Measurements from ENCODE around the gene PLAC1. TPM values are rescaled to one million over a fixed set of nuclear protein-coding genes. Genes with fewer than 3 reads are reported as not detected.

Gene PLAC1
- total and polyA plus RNA-seq, 2 of the 13 experiments (the other 11 are each of a cell fraction or from before 2014, with no cell fraction given) = 0.40 to 2.7 TPM

DNA sequence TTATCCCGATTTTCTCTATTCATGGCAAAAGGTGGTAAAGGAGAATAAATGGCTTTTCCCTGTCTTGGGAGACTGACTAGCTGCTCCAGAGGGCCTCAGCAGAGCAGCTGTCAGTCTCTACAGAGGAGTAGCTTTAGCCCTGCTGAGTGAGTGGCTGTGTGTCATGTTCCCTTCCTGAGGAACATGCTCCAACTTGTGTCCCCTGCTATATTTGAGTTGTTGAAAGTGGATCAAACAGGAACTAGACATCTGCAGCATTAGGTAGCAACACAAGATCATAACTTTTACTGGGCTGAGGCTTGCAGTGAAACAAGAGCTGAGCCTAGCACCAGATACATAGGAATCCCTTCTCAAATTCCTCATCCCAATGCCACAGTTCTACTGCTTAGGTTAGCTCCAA, 26.7 kb upstream of the PLAC1 start:
- ATAC-seq (no peak), FAIRE-seq (no peak), DNase-seq (ENCODE audit: low spot score) (no peak)
- Histone ChIP-seq H3K79me2 (ENCODE audit: insufficient read depth, low read length) (no peaks in the 10 kb centered on the region), H3K9me3 (ENCODE audit: low read length) (no peaks in the 10 kb centered on the region), H3K4me3 (replicated peaks in 1 of 3; ENCODE audit: insufficient read depth in 1 of 3, low read depth in 2 of 3, low read length in 3 of 3) (no peak overlapping the region), H3K4me2 (ENCODE audit: low read depth, low read length) (no peak overlapping the region), H2AFZ (ENCODE audit: low read length) (no peak overlapping the region), H3K27ac (ENCODE audit: extremely low read length, insufficient read depth, low read length) (no peak overlapping the region), H3K27me3 (ENCODE audit: control insufficient read depth in 1 of 2, insufficient read depth in 2 of 2, low read length in 2 of 2) (no peaks in the 10 kb centered on the region; a peak in 1 of 5 replicates), H3K9ac (ENCODE audit: insufficient read depth, low read depth, low read length) (no peak overlapping the region), H3K36me3 (replicated peaks in 1 of 2; ENCODE audit: control insufficient read depth in 1 of 2, insufficient read depth in 2 of 2, low read length in 2 of 2) (no peaks in the 10 kb centered on the region), H4K20me1 (ENCODE audit: insufficient read depth, low read length) (no peaks in the 10 kb centered on the region), H3K4me1 (ENCODE audit: insufficient read depth, low read length) (no peaks in the 10 kb centered on the region)
- BruUV-seq (replicated peaks) = no TSS peak
- POLR2A ChIA-PET = no interaction called here
- in situ Hi-C loops (cut with HindIII; ENCODE audit: extremely low pct_ligation_motif_present, low pct_unique_long_range_greater_than_20kb) (no loop called here), intact Hi-C loops (cut with micrococcal nuclease; ENCODE audit: unreplicated experiment) (no loop called here)
- CTCF ChIA-PET (ENCODE audit: low intra/inter-chr PET ratio, low total read pairs) = no interaction called here
- no CpG with 5 or more reads among the region's 1 CpG for WGBS (ENCODE audit: low lambda C conversion rate)
- TF ChIP-seq, protein P1, sequence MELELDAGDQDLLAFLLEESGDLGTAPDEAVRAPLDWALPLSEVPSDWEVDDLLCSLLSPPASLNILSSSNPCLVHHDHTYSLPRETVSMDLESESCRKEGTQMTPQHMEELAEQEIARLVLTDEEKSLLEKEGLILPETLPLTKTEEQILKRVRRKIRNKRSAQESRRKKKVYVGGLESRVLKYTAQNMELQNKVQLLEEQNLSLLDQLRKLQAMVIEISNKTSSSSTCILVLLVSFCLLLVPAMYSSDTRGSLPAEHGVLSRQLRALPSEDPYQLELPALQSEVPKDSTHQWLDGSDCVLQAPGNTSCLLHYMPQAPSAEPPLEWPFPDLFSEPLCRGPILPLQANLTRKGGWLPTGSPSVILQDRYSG (CRISPR knock-in tag; IDR thresholded peaks at IDR 0.05) = no peak
- TF ChIP-seq, protein P2, sequence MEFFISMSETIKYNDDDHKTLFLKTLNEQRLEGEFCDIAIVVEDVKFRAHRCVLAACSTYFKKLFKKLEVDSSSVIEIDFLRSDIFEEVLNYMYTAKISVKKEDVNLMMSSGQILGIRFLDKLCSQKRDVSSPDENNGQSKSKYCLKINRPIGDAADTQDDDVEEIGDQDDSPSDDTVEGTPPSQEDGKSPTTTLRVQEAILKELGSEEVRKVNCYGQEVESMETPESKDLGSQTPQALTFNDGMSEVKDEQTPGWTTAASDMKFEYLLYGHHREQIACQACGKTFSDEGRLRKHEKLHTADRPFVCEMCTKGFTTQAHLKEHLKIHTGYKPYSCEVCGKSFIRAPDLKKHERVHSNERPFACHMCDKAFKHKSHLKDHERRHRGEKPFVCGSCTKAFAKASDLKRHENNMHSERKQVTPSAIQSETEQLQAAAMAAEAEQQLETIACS (CRISPR knock-in tag; IDR thresholded peaks at IDR 0.05) = no peak
- TF ChIP-seq, protein P3, sequence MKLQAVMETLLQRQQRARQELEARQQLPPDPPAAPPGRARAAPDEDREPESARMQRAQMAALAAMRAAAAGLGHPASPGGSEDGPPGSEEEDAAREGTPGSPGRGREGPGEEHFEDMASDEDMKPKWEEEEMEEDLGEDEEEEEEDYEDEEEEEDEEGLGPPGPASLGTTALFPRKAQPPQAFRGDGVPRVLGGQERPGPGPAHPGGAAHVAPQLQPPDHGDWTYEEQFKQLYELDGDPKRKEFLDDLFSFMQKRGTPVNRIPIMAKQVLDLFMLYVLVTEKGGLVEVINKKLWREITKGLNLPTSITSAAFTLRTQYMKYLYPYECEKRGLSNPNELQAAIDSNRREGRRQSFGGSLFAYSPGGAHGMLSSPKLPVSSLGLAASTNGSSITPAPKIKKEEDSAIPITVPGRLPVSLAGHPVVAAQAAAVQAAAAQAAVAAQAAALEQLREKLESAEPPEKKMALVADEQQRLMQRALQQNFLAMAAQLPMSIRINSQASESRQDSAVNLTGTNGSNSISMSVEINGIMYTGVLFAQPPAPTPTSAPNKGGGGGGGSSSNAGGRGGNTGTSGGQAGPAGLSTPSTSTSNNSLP (IDR thresholded peaks at IDR 0.05; ENCODE audit: low read depth, low read length) = no peak
- TF ChIP-seq GPN1 (CRISPR knock-in tag; IDR thresholded peaks at IDR 0.05; ENCODE audit: borderline replicate concordance) (no peak), ZFP90 (CRISPR knock-in tag; IDR thresholded peaks at IDR 0.05; ENCODE audit: borderline replicate concordance) (no peak), CAMTA2 (CRISPR knock-in tag; IDR thresholded peaks at IDR 0.05; ENCODE audit: borderline replicate concordance) (no peak), SRSF1 (optimal IDR thresholded peaks at IDR 0.05; ENCODE audit: low read depth, low read length) (no peak), ZBTB20 (CRISPR knock-in tag; IDR thresholded peaks at IDR 0.05; ENCODE audit: borderline replicate concordance, low read depth) (no peak), AKNA (CRISPR knock-in tag; IDR thresholded peaks at IDR 0.05; ENCODE audit: borderline replicate concordance) (no peak)
- TF ChIP-seq, protein P4, sequence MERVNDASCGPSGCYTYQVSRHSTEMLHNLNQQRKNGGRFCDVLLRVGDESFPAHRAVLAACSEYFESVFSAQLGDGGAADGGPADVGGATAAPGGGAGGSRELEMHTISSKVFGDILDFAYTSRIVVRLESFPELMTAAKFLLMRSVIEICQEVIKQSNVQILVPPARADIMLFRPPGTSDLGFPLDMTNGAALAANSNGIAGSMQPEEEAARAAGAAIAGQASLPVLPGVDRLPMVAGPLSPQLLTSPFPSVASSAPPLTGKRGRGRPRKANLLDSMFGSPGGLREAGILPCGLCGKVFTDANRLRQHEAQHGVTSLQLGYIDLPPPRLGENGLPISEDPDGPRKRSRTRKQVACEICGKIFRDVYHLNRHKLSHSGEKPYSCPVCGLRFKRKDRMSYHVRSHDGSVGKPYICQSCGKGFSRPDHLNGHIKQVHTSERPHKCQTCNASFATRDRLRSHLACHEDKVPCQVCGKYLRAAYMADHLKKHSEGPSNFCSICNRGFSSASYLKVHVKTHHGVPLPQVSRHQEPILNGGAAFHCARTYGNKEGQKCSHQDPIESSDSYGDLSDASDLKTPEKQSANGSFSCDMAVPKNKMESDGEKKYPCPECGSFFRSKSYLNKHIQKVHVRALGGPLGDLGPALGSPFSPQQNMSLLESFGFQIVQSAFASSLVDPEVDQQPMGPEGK (CRISPR knock-in tag; IDR thresholded peaks at IDR 0.05) = no peak
- TF ChIP-seq, protein P5, sequence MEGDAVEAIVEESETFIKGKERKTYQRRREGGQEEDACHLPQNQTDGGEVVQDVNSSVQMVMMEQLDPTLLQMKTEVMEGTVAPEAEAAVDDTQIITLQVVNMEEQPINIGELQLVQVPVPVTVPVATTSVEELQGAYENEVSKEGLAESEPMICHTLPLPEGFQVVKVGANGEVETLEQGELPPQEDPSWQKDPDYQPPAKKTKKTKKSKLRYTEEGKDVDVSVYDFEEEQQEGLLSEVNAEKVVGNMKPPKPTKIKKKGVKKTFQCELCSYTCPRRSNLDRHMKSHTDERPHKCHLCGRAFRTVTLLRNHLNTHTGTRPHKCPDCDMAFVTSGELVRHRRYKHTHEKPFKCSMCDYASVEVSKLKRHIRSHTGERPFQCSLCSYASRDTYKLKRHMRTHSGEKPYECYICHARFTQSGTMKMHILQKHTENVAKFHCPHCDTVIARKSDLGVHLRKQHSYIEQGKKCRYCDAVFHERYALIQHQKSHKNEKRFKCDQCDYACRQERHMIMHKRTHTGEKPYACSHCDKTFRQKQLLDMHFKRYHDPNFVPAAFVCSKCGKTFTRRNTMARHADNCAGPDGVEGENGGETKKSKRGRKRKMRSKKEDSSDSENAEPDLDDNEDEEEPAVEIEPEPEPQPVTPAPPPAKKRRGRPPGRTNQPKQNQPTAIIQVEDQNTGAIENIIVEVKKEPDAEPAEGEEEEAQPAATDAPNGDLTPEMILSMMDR (CRISPR knock-in tag; IDR thresholded peaks at IDR 0.05) = no peak

All from HepG2 (cell line).